SK-N-SH (cell line): Measurements from ENCODE around the gene FRMD6. TPM values are rescaled to one million over a fixed set of nuclear protein-coding genes. Genes with fewer than 3 reads are reported as not detected.

Experiments
- EP300 ChIP-seq, 2 experiments: IDR thresholded peaks; 2 replicates each; pipeline versions ENCODE4 v1.4.0 to v1.6.1; 2012; ENCODE audit warnings: borderline replicate concordance in 1 of 2, low read depth in 1 of 2, low read length in 1 of 2
- EZH2phosphoT487 ChIP-seq: fragments of 200-600 bp; sonication (generic); IDR thresholded peaks from 2 replicates; pipeline ENCODE4 v1.6.1; 2017; ENCODE audit warnings: low read depth, mixed run types, mild to moderate bottlenecking, antibody characterized with exemption, moderate library complexity, borderline replicate concordance
- FOXM1 ChIP-seq: IDR thresholded peaks from 2 replicates; pipeline ENCODE4 v1.4.0; 2012; ENCODE audit warnings: low read depth, mild to moderate bottlenecking
- TCF12 ChIP-seq: IDR thresholded peaks from 2 replicates; pipeline ENCODE4 v1.4.0; 2012
- polyA plus RNA-seq, 3 experiments: library from polyadenylated mRNA; depleted of rRNA; stranded (reverse); fragments of >200 nt; gene quantifications; 2 replicates each; pipeline ENCODE4 v1.2.3, GENCODE V29; 2012
- small RNA-seq, 7 experiments: library from RNA; depleted of rRNA; stranded (forward); fragments of <200 nt; gene quantifications; one replicate each; pipeline ENCODE3, GENCODE V24; 2012

FRMD6 gene
- polyA plus RNA-seq, 1 of the 3 experiments (the other 2 are of a cell fraction) = 147 TPM

DNA sequence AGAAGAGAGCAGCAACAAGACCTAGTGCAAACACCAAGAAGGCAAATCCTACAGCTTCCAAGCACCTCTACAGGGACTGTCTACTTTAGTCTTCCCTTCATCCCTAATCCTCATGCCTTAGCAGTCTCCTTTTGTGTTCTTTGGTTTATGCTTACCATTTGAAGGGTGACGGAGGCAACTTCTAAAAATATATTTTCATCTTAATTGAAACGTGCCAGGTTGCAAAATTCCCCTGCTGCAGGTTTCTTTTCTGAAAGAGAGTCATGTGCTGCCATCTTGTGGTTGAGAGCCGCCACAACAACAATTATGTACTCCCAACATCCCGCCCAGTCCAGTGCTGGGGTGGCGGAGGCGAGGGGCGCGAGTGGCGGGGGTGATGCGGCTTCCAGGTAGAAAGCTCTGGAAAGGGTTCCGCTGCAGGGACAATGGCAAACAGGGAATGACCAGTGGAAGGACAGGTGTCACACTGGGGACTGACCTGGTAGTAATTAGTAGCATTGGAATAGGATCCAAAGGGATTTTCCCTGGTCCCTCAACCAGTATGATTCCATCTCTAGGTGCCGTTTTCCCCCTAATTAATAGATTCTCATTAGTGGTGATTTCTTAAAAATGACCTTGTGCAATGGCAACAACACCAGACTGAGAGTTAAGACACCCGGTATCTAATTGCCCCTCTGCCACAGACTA lies 128.4 kb downstream of the FRMD6 start (continued):
- TF ChIP-seq EP300 (IDR thresholded peaks at IDR 0.05; ENCODE audit: borderline replicate concordance in 1 of 2, low read depth in 1 of 2, low read length in 1 of 2) (no peak), TCF12 (no peak), EZH2phosphoT487 (no peak), FOXM1 (no peak)

Small RNAs within 50 kb of the gene (small RNA-seq; reads per million reads assigned to genes)
- 0 reads per million in 7 experiments for gene OR7E159P
- 0 to 0.39 (median 0) reads per million in 7 experiments for gene RNA5SP385
- 0 reads per million in 7 experiments for gene RNU6-301P

Other genes with a start within 250 kb of the FRMD6 start
- 17.8 and 19.1 TPM in 2 replicates for gene GNG2, start 208.7 kb downstream of the FRMD6 start, polyA plus RNA-seq (2012; rRNA removed)